ENCODE measurements around the gene RPTOR.

GRCh38 chr17:80755650-80756405, 211.2 kb downstream of the RPTOR start:
- TF ChIP-seq, protein P1, sequence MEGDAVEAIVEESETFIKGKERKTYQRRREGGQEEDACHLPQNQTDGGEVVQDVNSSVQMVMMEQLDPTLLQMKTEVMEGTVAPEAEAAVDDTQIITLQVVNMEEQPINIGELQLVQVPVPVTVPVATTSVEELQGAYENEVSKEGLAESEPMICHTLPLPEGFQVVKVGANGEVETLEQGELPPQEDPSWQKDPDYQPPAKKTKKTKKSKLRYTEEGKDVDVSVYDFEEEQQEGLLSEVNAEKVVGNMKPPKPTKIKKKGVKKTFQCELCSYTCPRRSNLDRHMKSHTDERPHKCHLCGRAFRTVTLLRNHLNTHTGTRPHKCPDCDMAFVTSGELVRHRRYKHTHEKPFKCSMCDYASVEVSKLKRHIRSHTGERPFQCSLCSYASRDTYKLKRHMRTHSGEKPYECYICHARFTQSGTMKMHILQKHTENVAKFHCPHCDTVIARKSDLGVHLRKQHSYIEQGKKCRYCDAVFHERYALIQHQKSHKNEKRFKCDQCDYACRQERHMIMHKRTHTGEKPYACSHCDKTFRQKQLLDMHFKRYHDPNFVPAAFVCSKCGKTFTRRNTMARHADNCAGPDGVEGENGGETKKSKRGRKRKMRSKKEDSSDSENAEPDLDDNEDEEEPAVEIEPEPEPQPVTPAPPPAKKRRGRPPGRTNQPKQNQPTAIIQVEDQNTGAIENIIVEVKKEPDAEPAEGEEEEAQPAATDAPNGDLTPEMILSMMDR (conservative IDR thresholded peaks at IDR 0.05; ENCODE audit: low read length), result peak; percentile 65
- no peak for TF ChIP-seq EZH2phosphoT487 (IDR thresholded peaks at IDR 0.05; ENCODE audit: borderline replicate concordance, low read depth, low read length)

Data from OCI-LY7 (cell line).